Inflammatory macrophage treated with lipopolysaccharide for 1 hour (primary cell): ENCODE results near the gene ATP5PO.
A peak's percentile ranks its signal among the peaks of the same experiment; 100 is the strongest.
"Not testable (repeated sequence)": the region's sequence is repeated elsewhere in the genome, so short reads cannot be mapped to it uniquely, and the experiment has no call there.

ENCODE experiments used
- DNase-seq, 2 donors: peaks; one replicate each; pipeline ENCODE4 v3.0.0-alpha.2; 2020 to 2022

Gene ATP5PO

DNA sequence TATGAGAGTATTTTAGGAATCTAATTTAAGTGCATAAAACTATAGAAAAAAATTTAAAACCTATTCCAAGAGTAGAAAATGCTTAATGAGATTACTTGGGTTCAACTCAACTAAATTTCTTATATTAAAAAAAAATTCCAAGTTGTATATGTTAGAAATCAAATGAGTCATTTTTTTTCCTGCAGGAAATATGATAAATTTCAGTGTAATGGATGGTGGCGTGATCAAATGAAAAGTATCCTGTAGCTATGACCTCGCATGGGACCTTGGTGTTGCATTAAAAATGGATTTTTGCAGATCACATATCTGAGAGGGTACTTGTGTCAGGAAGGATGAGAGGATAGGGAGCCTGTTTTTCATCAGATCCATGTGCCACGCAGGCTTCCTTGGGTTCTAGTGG, 17.9 kb downstream of the ATP5PO start:
- DNase-seq, result no peak

DNA sequence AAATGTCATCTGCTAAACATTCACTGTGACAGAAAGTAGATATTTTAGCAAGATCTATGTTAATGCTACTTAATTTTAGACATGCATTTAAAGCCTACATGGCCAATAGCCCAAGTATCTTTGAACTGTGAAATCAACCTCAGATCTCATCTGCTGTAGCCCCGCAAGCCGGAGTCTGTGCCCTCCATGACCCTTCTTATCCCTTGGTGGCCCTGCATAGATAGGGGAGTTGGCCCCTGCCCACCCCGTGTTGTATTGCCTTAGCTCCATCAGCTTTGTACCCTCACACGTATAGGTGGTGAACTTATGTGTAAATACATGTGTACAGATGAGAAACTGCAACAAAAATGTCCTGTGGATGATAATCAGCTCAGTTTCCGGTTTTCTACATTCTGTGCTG, 18.5 kb downstream of the ATP5PO start:
- DNase-seq, result no peak

DNA sequence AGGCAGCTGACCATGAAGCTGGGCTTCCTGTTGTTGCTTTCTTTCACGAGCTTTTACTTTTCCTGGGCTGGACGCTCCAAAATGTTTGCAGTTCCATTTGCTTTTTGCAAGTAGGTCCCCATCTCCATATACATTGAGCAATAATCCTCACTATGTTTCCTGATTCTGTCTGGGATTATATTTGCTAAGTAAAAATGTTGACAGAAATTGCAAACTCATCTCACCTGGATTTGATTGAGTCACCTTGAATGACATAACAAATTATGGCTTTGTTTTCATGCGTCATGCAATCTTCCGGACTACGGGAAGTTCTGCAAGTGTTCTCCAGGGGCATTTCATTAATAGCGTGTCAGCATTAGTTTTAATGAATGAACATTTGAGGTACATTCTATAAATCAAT, 18.9 kb downstream of the ATP5PO start:
- DNase-seq, result no peak

DNA sequence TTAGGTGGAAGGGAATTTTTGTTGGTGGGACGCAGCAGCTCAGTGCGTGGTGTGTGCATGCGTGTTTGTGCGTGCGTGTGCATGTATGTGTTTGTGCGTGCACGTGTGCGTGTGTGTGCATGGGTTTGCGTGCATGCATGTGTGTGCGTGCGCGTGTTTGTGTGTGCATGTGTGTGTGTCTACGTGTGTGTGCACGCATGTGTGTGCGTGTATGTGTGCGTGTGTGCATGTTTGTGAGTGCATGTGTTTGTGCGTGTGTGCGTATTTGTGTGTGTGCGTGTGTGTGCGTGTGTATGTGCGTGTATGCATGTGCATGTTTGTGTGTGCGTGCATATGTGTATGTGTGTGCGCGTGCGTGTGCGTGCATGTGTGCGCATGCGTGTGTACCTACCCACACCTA, 20.2 kb downstream of the ATP5PO start:
- DNase-seq, result no peak

DNA sequence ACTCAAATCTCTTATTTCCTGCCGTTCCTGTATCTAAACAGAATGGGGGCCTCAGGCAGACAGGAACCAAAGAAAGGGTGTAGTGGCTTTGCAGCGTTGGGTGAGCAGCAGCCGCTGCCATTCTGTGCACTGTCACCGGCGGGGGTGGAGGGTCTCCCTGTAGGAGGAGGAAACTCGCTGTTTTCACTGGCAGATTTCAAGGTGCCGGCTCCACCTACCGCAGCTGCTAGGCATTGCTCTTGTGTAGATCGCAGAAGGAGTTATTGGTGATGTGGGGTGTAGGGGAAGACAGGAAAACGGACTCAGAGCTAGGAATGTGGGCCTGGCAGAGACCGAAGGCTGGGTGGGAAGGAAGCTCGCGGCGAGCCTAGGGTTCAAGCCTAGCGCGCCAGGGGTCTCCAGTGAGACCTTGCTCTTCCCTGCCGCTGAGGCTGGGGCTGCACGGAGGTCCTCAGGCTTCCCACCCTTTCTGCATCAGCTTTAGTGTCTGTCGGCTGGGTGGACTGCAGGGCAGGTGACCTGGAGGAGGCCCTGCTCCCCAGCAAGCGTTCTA, 20.8 kb downstream of the ATP5PO start:
- DNase-seq, result peak; percentile 74 to 75

DNA sequence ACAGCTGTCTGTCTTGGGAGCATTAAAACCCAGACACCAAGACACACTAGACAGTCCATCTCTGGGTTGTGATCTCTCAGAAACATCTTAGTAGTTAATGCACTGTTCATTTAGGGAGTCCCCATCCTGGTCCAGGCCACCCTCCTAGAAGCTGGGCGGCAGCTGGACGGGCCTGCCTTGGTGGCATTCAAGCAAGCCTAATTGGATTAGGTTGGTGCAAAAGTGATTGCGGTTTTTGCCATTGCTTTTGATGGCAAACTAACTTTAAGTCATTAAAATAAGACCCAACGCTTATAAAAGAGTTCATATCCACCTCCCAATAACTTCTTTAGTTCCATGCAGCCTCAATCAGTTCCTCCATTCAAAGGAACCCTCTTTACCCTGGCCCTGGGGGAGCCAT, 21.7 kb downstream of the ATP5PO start:
- DNase-seq, result no peak

DNA sequence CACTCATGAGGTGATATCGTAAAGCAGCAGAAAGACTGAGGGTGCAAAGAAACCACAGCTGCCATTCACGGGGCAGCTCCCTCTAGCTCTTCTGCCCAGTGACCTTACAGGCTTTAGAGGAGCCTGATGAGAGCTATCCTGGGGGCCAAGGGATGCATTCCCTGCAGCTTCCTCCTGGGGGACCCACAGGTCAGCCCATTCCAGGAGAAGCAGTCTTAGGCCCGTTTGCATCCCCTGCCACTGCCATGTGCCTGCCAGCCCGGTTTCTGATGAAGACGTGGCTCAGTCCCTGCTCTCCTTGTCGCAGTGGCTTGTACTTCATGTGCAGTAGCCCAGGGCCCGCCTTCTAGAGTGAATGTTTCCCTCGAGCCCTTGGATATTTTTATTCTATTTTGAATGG, 22.8 kb downstream of the ATP5PO start:
- no peak for DNase-seq

GRCh38 chr21:33890187-33890586, 25.4 kb downstream of the ATP5PO start:
- no peak for DNase-seq

DNA sequence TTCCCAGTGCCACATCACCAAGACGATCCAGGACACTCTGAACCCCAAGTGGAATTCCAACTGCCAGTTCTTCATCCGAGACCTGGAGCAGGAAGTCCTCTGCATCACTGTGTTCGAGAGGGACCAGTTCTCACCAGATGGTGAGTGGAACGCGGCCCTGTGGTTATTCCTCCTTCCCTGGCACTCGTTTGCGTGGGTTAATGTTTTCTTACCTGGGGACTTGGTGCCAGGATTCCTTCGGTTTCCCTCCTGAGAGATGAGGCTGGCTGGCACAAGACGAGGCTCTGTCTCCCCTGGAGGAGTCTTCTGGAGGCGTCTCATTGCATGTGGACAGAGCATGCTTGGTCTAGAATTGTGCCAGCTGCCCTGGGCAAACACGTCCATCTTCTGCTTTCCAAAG, 29.3 kb downstream of the ATP5PO start:
- DNase-seq, result no peak

- no peak for DNase-seq
Observed at GRCh38 chr21:33885172-33885514, 30.5 kb downstream of the ATP5PO start.

- DNase-seq, result no peak
Observed at GRCh38 chr21:33884376-33885171, 31.0 kb downstream of the ATP5PO start.

DNA sequence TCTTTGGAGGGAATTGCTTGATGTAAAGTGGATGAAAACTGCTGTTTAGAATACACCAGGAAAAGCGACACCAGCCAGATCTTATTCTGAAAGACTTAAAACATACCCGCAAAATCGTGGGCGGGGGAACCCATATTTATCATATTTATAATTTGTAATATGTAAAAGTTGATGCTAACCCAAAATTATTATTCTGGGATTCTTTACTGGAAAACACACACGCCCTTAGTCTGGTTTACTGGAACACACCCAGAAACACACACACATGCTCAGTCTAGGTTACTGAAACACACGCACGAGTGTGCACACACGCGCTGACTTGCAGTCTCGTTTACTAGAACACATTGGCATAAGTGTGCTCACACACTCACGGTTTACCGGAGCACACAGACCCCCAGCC, 32.5 kb downstream of the ATP5PO start:
- no peak for DNase-seq

DNA sequence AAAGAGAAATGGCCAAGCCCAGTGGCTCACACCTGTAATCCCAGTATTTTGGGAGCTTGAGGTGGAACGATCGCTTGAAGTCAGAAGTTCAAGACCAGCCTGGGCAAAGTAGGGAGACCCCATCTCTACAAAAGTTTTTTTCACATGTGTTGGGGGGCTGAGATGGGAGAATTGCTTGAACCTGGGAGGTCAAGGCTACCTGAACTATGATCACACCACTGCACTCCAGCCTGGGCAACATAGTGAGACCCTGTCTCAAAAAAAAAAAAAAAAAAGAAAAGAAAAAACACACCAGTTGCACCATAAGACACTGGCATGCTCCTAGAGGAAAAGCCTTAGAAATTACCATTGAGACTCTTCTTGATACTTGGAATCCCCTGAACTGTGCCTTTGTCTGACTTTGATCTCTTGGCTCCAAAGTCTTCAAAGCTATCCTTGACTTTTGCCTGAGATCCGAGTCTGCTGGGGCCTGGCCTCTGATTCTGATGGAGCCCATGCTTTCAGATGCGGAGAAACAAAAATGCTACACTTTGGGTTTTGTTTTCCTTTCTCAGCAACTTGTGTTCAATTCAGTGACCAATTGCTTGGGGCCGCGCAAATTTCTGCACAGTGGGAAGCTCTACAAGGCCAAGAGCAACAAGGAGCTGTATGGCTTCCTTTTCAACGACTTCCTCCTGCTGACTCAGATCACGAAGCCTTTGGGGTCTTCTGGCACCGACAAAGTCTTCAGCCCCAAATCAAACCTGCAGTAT, 33.7 kb downstream of the ATP5PO start:
- no peak for DNase-seq

GRCh38 chr21:33880626-33881025, 35.0 kb downstream of the ATP5PO start:
- DNase-seq, result no peak

DNA sequence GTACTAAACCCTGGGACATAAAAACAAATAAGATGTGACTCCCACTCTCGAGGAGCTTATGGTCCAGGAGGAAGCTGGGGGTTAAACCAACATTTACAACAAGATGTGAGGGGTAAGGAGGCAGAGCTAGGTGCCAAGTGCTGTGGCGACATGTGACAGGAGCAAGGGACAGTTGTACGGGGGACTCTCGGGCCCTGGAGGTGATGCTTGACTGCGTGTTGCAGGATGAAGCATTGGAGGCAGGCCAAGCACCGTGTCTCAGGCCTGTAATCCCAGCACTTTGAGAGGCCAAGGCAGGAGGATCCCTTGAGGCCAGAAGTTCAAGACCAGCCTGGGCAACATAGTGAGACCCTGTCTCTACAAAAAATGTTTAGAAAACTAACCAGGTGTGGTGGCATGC, 36.8 kb downstream of the ATP5PO start:
- no peak for DNase-seq

GRCh38 chr21:33875026-33875695, 40.4 kb downstream of the ATP5PO start:
- no peak for DNase-seq

- no peak for DNase-seq
Observed at GRCh38 chr21:33874161-33874560, 41.4 kb downstream of the ATP5PO start.

DNA sequence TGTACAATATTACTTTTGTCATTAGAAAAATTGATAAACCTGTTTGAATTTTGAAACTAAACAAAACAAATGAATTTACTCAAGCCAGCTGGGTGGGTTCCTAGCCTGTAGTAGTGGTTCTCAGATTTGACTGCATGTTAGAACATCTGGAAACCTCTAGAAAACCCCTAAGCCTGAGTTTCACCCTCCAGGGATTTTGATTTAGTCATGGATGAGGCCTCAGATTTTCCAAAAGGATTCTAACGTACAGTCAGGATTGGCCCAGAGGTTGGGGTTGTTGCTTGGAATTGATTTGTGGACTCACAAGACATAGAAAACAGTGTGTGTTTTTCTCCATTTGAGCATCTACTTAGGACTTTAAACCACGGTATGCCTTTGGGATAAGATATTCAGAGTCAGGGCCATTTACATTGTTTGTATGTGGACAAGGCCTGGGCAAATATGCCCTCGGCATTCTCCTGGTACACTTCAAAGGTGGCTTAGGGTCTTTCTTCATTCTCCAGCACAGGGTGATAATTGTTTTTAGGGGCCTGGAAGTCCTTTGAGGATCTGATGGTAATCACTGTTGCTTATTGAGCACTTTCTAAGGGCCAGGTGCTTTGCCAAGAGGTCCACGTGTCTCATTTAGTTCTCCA, 42.6 kb downstream of the ATP5PO start:
- DNase-seq, result no peak

GRCh38 chr21:33871171-33871570, 44.4 kb downstream of the ATP5PO start:
- peak in 1 of 2 donors; percentile 8 for DNase-seq

DNA sequence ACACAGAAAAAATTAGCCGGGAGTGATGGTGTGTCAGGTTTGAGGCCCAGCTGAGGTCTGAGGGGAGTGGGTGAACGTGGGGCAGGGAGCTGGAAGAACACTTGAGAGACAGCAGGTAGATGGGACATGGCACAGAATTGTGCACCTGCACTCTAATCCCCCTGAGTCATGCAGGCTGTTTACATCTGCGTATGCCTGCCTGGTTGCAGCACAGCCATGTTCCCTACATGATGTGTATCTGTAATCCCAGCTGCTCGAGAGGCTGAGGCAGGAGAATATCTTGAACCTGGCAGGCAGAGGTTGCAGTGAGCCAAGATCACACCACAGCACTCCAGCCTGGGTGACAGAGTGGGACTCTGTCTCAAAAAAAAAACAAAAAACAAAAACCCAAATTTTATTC, 44.8 kb downstream of the ATP5PO start:
- no peak for DNase-seq

- DNase-seq, result peak in 1 of 2 donors; percentile 3
Observed at GRCh38 chr21:33869873-33870272, 45.7 kb downstream of the ATP5PO start.

DNA sequence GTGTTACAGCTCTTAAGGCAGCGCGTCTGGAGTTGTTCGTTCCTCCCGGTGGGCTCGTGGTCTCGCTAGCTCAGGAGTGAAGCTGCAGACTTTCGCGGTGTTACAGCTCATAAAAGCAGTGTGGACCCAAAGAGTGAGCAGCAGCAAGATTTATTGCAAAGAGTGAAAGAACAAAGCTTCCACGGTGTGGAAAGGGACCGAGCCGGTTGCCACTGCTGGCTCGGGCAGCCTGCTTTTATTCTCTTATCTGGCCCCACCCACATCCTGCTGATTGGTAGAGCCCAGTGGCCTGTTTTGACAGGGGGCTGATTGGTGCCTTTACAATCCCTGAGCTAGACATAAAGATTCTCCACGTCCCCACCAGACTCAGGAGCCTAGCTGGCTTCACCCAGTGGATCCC, 47.7 kb downstream of the ATP5PO start:
- not testable (repeated sequence) for DNase-seq

GRCh38 chr21:33866826-33867225, 48.8 kb downstream of the ATP5PO start:
- DNase-seq, result no peak
